Posterior vena cava (tissue), 2 donors: ENCODE results near the gene CD226. TPM values are rescaled to one million over a fixed set of nuclear protein-coding genes. Genes with fewer than 3 reads are reported as not detected.
"Not testable (repeated sequence)": the region's sequence is repeated elsewhere in the genome, so short reads cannot be mapped to it uniquely, and the experiment has no call there.

Experiments used
- DNase-seq: peaks from one replicate; pipeline ENCODE4 v3.0.0-alpha.2; 2020; ENCODE audit warnings: low spot score
- intact Hi-C, 2 donors: fragments of 100-400 bp; cut with DNase I; formaldehyde crosslinking; loops; one replicate each; pipeline versions ENCODE4 v1.14.1 to v1.14.2; 2022 to 2023
- long read RNA-seq, 2 donors: library from polyadenylated mRNA; unstranded; transcript quantifications; one replicate each; pipeline ENCODE4 v2.0.0, GENCODE V29; 2020 to 2021
- total RNA-seq, 2 donors: library from RNA; stranded (reverse); fragmentation: NEBNext Ultra II Directional; extraction: Animal tissue kit (Norgen Biotek cat#: 25700); gene quantifications; one replicate each; pipeline ENCODE4 v1.2.1, GENCODE V29; 2021
- donor health status: DM: yes; HTN: yes; CAD: no.
- donor health status: DM: yes; HTN: yes; CAD: no.

Gene CD226
- 1 to 10 TPM; 1.6 to 2.5 TPM for total RNA-seq
- long read RNA-seq, donor 1, partial matches to known transcripts, result 0 of 1 reads
- long read RNA-seq, donor 1, other reads (novel, unspliced or antisense), result 1 of 1 reads
- long read RNA-seq, donor 2, result 0 reads

- intact Hi-C loops, result loop anchor here in 1 of 2 donors (2.0 kb wide), 1 partner anchor 63 kb away; no protein-coding TSS in a partner anchor
- DNase-seq, result no peak
These were observed at the start of gene CD226 for GRCh38 chr18:69947361-69948133. Gene CD226 (minus strand): TSS chr18:69947873. CDS start chr18:69947406, 467 bp downstream.

- intact Hi-C loops, result no loop called here
- DNase-seq, result no peak
These were observed 49.5 kb upstream of the CD226 start for GRCh38 chr18:69996951-69997798.

DNA sequence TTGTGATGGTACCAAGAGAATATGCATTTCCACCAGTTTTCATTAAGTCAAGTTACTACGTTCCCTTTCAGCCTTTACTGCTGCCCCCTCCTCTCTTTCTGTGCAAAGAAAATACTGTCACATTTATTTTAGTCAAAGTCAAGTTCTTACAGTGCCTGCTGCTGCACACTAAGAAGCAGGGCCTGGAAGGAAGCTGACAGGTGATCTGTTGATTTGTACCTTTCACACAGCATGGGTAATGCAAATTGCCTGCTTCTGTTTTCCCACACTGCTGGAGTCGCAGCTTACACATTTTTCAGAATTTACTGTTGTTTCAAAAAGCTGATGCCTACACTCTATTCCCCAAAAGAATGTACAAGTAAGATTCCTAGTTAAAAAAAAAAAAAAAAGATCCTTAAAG, 48.7 kb upstream of the CD226 start:
- intact Hi-C loops, result no loop called here
- no peak for DNase-seq

- intact Hi-C loops, result no loop called here
- no peak for DNase-seq
These were observed 48.1 kb upstream of the CD226 start for GRCh38 chr18:69995774-69996173.

GRCh38 chr18:69992776-69993175, 45.1 kb upstream of the CD226 start:
- intact Hi-C loops, result no loop called here
- no peak for DNase-seq

DNA sequence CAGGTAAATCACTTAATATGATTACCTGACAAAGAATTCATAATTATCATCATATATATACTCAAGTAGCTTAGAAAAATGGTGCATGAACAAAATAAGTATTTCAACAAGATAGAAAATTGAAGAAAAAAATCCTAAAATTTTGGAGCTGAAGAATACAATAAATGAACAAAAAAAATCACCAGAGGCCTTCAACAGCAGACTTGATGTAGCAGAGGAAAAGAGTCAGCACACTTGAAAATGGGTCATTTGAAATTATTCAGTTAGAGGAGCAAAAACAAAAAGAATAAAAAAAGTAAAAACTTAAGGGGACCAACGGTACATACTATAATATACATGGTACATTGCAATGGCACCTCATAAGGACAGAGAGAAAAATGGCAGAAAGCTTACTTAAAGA, 40.2 kb upstream of the CD226 start:
- no peak for DNase-seq
- intact Hi-C loops, result loop anchor here in 1 of 2 donors (10.0 kb wide), 1 partner anchor 73 kb away; no protein-coding TSS in a partner anchor

GRCh38 chr18:69985239-69985638, 37.6 kb upstream of the CD226 start:
- no peak for DNase-seq
- intact Hi-C loops, result loop anchor here in 1 of 2 donors (10.0 kb wide), 1 partner anchor 70 kb away; no protein-coding TSS in a partner anchor

DNA sequence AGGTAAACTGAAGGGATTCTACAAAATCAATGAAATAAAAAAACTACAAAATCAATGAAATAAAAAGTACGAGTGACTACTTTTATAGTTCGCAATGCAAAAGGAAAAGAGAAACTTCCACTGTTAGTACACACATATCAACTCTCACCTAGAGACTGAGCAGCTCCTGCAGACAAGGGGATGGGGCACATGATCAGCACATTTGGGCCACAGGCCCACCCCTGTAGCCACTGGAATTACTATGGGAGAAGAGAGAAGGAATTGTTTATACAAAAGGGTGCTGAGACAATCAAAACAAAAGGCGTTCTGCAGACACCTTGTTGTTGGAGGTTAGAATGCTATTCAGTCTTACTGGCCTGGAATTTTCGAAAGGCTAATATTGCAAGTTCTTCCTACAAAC, 34.7 kb upstream of the CD226 start:
- DNase-seq, result no peak
- intact Hi-C loops, result loop anchor here in 1 of 2 donors (10.0 kb wide), 1 partner anchor 68 kb away; no protein-coding TSS in a partner anchor

GRCh38 chr18:69981948-69982347, 34.3 kb upstream of the CD226 start:
- intact Hi-C loops, result loop anchor here in 1 of 2 donors (10.0 kb wide), 1 partner anchor 67 kb away; no protein-coding TSS in a partner anchor
- DNase-seq, result no peak

- intact Hi-C loops, result loop anchor here in 1 of 2 donors (10.0 kb wide), 1 partner anchor 66 kb away; no protein-coding TSS in a partner anchor
- no peak for DNase-seq
These were observed 33.5 kb upstream of the CD226 start for GRCh38 chr18:69980982-69981804.

DNA sequence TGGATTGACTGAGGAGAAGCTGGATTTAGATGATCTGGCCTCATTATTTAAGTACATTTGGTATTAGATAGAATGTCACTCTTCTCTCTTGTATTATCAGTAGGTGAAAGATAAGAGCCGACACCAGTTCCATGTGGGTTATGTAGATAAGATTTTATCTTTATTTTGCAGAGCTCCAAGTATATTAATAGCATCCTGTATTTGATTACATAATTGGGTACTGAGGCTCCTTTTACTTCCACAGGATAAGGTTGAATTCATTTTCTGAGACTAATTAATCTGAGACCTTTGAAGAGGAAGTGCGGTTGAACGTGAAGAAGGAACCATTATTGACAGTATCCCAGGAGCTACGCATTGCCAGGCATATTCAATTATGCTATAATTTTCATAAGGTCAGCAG, 32.8 kb upstream of the CD226 start:
- DNase-seq, result no peak
- intact Hi-C loops, result loop anchor here in 1 of 2 donors (10.0 kb wide), 1 partner anchor 66 kb away; no protein-coding TSS in a partner anchor

GRCh38 chr18:69978732-69979715, 31.4 kb upstream of the CD226 start:
- no peak for DNase-seq
- intact Hi-C loops, result no loop called here

- intact Hi-C loops, DNase-seq: not testable (repeated sequence)
These were observed 27.6 kb upstream of the CD226 start for GRCh38 chr18:69975294-69975693.

DNA sequence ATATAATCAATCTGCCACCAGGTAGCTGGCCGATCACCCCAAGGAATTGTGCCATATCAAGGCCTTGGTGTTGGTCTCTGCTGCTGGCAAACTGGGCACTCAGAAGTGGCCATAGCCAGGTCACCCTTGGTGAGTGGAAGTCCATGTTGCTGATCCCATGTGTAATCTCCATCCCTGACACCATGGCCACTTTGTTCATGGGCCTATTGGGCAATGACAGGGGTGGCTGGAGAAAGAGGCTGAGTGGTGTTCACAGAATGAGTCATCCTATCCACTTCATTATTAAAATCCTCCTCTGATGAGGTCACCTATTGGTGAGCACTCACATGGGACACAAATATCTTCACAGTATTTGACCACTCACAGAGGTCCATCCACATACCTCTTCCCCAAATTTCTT, 26.7 kb upstream of the CD226 start:
- intact Hi-C loops, result no loop called here
- DNase-seq, result no peak

DNA sequence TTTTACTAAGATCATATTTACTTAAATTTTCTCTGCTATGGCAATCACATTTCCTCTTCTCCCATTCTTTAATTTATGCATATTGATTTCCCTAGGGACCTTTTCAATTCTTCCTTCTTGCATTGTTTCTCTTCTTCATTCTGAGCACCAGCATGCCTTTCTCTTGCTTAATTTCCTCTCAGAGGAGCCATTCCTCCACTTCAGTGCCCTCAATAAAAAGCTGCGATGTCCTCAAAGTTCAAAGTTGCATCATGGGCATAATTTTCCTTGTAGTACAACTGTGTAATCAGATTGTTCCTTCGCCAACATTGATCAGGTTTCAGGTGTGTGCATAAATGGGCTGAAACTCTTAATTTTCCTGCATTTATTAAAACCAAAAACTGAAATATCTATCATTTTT, 21.8 kb upstream of the CD226 start:
- intact Hi-C loops, result no loop called here
- no peak for DNase-seq

- no peak for DNase-seq
- intact Hi-C loops, result no loop called here
These were observed 20.4 kb upstream of the CD226 start for GRCh38 chr18:69968039-69968438.

GRCh38 chr18:69963196-69963595, 15.5 kb upstream of the CD226 start:
- no peak for DNase-seq
- intact Hi-C loops, result no loop called here

DNA sequence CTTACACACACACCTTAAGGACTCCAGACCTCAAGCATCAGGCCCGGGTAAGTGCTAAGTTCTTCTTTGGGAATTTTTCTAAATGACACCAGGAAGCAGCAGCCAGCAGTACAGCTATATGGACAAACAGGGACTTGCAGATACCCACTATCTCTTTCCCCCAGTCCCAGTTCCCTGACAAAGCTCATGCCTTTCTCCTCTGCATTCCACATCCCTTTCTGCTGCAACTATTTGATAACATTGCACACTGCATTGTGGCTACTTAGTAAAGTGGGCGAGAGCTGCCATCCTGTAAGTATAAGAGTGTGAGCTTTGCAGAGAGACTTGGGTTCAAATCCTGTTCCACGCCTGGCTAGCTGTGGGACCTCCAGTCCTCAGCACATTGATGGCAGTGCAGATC, 14.0 kb upstream of the CD226 start:
- no peak for DNase-seq

More for the DNA sequence above, 14.0 kb upstream of the CD226 start:
- intact Hi-C loops, result no loop called here
